Body of pancreas (tissue), 4 donors: Measurements from ENCODE around the gene CCBE1.

Source experiments
- POLR2A ChIP-seq, 3 donors: fragments of 450-650 bp; IDR thresholded peaks; one replicate each; pipeline ENCODE4 v1.6.1; 2016; ENCODE audit warnings: antibody characterized with exemption in 3 of 3, mild to moderate bottlenecking in 2 of 3
- TF ChIP-seq, protein P1 (sequence below), 7 experiments: fragments of 450-650 bp in 4 of 7; fragments of 200-600 bp in 3 of 7; sonication (generic) in 3 of 7; IDR thresholded peaks; one replicate each; pipeline ENCODE4 v1.5.1; 2016 to 2019; ENCODE audit warnings: antibody characterized with exemption in 7 of 7

- TF ChIP-seq, protein P1, sequence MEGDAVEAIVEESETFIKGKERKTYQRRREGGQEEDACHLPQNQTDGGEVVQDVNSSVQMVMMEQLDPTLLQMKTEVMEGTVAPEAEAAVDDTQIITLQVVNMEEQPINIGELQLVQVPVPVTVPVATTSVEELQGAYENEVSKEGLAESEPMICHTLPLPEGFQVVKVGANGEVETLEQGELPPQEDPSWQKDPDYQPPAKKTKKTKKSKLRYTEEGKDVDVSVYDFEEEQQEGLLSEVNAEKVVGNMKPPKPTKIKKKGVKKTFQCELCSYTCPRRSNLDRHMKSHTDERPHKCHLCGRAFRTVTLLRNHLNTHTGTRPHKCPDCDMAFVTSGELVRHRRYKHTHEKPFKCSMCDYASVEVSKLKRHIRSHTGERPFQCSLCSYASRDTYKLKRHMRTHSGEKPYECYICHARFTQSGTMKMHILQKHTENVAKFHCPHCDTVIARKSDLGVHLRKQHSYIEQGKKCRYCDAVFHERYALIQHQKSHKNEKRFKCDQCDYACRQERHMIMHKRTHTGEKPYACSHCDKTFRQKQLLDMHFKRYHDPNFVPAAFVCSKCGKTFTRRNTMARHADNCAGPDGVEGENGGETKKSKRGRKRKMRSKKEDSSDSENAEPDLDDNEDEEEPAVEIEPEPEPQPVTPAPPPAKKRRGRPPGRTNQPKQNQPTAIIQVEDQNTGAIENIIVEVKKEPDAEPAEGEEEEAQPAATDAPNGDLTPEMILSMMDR (IDR thresholded peaks at IDR 0.05), result no peak
- TF ChIP-seq POLR2A (IDR thresholded peaks at IDR 0.05), result no peak
Observed at GRCh38 chr18:59664329-59664728, 32.9 kb downstream of the CCBE1 start.
